Lower leg skin (tissue), 3 donors: ENCODE measurements around the gene LEMD2.

Source experiments
- CTCF ChIP-seq, 3 donors: fragments of 450-650 bp; IDR thresholded peaks; one replicate each; pipeline ENCODE4 v1.5.1; 2016; ENCODE audit warnings: antibody characterized with exemption in 3 of 3, mild to moderate bottlenecking in 3 of 3, moderate library complexity in 2 of 3
- POLR2A ChIP-seq, 2 donors: fragments of 450-650 bp; IDR thresholded peaks; one replicate each; pipeline ENCODE4 v1.6.1; 2016 to 2017; ENCODE audit warnings: antibody characterized with exemption in 2 of 2, mild to moderate bottlenecking in 1 of 2, moderate library complexity in 1 of 2

- no peak for TF ChIP-seq CTCF (IDR thresholded peaks at IDR 0.05)
- no peak for TF ChIP-seq POLR2A (IDR thresholded peaks at IDR 0.05)
These were observed 5.0 kb downstream of the LEMD2 start for GRCh38 chr6:33783781-33784520.
